SK-N-SH (cell line): Measurements from ENCODE around the gene RASL10B. TPM values are rescaled to one million over a fixed set of nuclear protein-coding genes. Genes with fewer than 3 reads are reported as not detected.

Experiments
- CTCF ChIA-PET: fragments of 300-600, 350-600 bp; formaldehyde crosslinking; extraction: SDS; loops from one replicate; lab custom pipeline; 2021; lab: Yijun Ruan, JAX
- POLR2A ChIA-PET: fragments of 350-600 bp; sonication (Branson Sonifier 250); formaldehyde crosslinking; extraction: SDS; loops from one replicate; lab custom pipeline; 2020; ENCODE audit warnings: antibody characterized with exemption, inconsistent platforms; lab: Yijun Ruan, JAX
- DNase-seq: peaks from one replicate; pipeline ENCODE4 v3.0.0; 2012
- H2AFZ ChIP-seq: fragments of 200-600 bp; sonication (generic); 2 replicates; pipeline ENCODE4 v1.8.1; 2016; ENCODE audit warnings: antibody characterized with exemption, mild to moderate bottlenecking, low read depth
- H3F3A ChIP-seq: fragments of 200-600 bp; sonication (generic); replicated peaks from 2 replicates; pipeline ENCODE3; 2016; ENCODE audit warnings: antibody characterized with exemption, mild to moderate bottlenecking; ENCODE audit not compliant: insufficient read depth
- H3K27ac ChIP-seq, 2 experiments: fragments of 200-500 bp in 1 of 2; fragments of 200-600 bp in 1 of 2; sonication (Bioruptor generic) in 1 of 2; sonication (generic), shearing (Covaris generic) in 1 of 2; 2 replicates each; pipeline versions ENCODE4 v1.5.1 to v1.6.1; 2014 to 2016; ENCODE audit warnings: low read depth in 2 of 2, inconsistent platforms in 1 of 2, low read length in 1 of 2, mild to moderate bottlenecking in 1 of 2, mixed read lengths in 1 of 2
- H3K27me3 ChIP-seq: fragments of 200-600 bp; sonication (generic), shearing (Covaris generic); 2 replicates; pipeline ENCODE4 v1.6.1; 2016; ENCODE audit warnings: mixed run types; ENCODE audit not compliant: insufficient read depth
- H3K36me3 ChIP-seq, 2 experiments: fragments of 200-500 bp in 1 of 2; fragments of 200-600 bp in 1 of 2; sonication (Bioruptor generic) in 1 of 2; sonication (generic) in 1 of 2; replicated peaks in 1 of 2; 2 replicates each; pipeline versions ENCODE3 to v1.5.1; 2014 to 2016; ENCODE audit warnings: low read length in 1 of 2, mild to moderate bottlenecking in 1 of 2; ENCODE audit not compliant: insufficient read depth in 2 of 2, control insufficient read depth in 1 of 2
- H3K4me1 ChIP-seq, 2 experiments: fragments of 200-500 bp in 1 of 2; fragments of 200-600 bp in 1 of 2; sonication (Bioruptor generic) in 1 of 2; sonication (generic), shearing (Covaris generic) in 1 of 2; 2 replicates each; pipeline versions ENCODE4 v1.5.1 to v1.6.1; 2014 to 2016; ENCODE audit warnings: low read depth in 1 of 2, low read length in 1 of 2, mixed run types in 1 of 2; ENCODE audit not compliant: insufficient read depth in 2 of 2, control insufficient read depth in 1 of 2
- H3K4me2 ChIP-seq: fragments of 200-600 bp; sonication (generic), shearing (Covaris generic); 2 replicates; pipeline ENCODE4 v1.6.1; 2017; ENCODE audit warnings: mixed run types
- H3K4me3 ChIP-seq, 2 experiments: fragments of 200-500 bp in 1 of 2; fragments of 200-600 bp in 1 of 2; sonication (Bioruptor generic) in 1 of 2; sonication (generic), shearing (Covaris generic) in 1 of 2; 2 replicates each; pipeline versions ENCODE4 v1.5.1 to v1.8.1; 2014 to 2016; ENCODE audit warnings: low read depth in 2 of 2, inconsistent platforms in 1 of 2, low read length in 1 of 2, mild to moderate bottlenecking in 1 of 2, mixed read lengths in 1 of 2, moderate library complexity in 1 of 2
- H3K79me2 ChIP-seq: fragments of 200-600 bp; sonication (generic); 2 replicates; pipeline ENCODE4 v1.8.1; 2017; ENCODE audit warnings: mild to moderate bottlenecking; ENCODE audit not compliant: insufficient read depth
- H3K9ac ChIP-seq: fragments of 200-600 bp; sonication (generic); 2 replicates; pipeline ENCODE4 v1.6.1; 2017; ENCODE audit warnings: mixed run types
- H3K9me2 ChIP-seq: fragments of 200-600 bp; sonication (generic); 2 replicates; pipeline ENCODE4 v1.6.1; 2017; ENCODE audit warnings: mixed run types
- H3K9me3 ChIP-seq: fragments of 200-600 bp; sonication (generic); 2 replicates; pipeline ENCODE4 v1.6.1; 2017; ENCODE audit warnings: mixed run types, mild to moderate bottlenecking, moderate library complexity
- H4K20me1 ChIP-seq: fragments of 200-600 bp; sonication (generic); 2 replicates; pipeline ENCODE4 v1.6.1; 2017; ENCODE audit warnings: mild to moderate bottlenecking, mixed run types; ENCODE audit not compliant: insufficient read depth
- CHD2 ChIP-seq: fragments of 150-350 bp; IDR thresholded peaks from 2 replicates; pipeline ENCODE4 v1.6.1; 2018; ENCODE audit warnings: low read length; ENCODE audit not compliant: partially characterized antibody
- CTCF ChIP-seq: fragments of 200-600 bp; sonication (generic); IDR thresholded peaks from 2 replicates; pipeline ENCODE4 v1.6.1; 2017; ENCODE audit warnings: antibody characterized with exemption, mild to moderate bottlenecking, moderate library complexity
- ELF1 ChIP-seq: IDR thresholded peaks from 2 replicates; pipeline ENCODE4 v1.4.0; 2012
- EP300 ChIP-seq, 2 experiments: IDR thresholded peaks; 2 replicates each; pipeline versions ENCODE4 v1.4.0 to v1.6.1; 2012; ENCODE audit warnings: borderline replicate concordance in 1 of 2, low read depth in 1 of 2, low read length in 1 of 2
- FOXJ3 ChIP-seq: sonication (generic); formaldehyde crosslinking; IDR thresholded peaks from 2 replicates; pipeline ENCODE4 v1.5.1; 2020; ENCODE audit warnings: mild to moderate bottlenecking, missing genetic modification reagents
- GABPA ChIP-seq: IDR thresholded peaks from 2 replicates; pipeline ENCODE4 v1.4.0; 2012; ENCODE audit warnings: low read depth, mild to moderate bottlenecking
- GATA2 ChIP-seq: sonication (generic); formaldehyde crosslinking; IDR thresholded peaks from 2 replicates; pipeline ENCODE4 v1.5.0; 2020; ENCODE audit warnings: mild to moderate bottlenecking, missing genetic modification reagents
- JUND ChIP-seq: IDR thresholded peaks from 2 replicates; pipeline ENCODE4 v1.4.0; 2012
- MAX ChIP-seq: IDR thresholded peaks from 2 replicates; pipeline ENCODE4 v1.4.0; 2012; ENCODE audit warnings: low read depth
- MEF2A ChIP-seq: IDR thresholded peaks from 2 replicates; pipeline ENCODE4 v1.4.0; 2012; ENCODE audit warnings: low read depth, borderline replicate concordance
- MXI1 ChIP-seq: IDR thresholded peaks from 2 replicates; pipeline ENCODE4 v1.6.1; 2012; ENCODE audit warnings: mild to moderate bottlenecking, low read depth, low read length, improper control_type of control experiment
- NRF1 ChIP-seq: IDR thresholded peaks from 2 replicates; pipeline ENCODE4 v1.6.1; 2012; ENCODE audit warnings: low read depth, mild to moderate bottlenecking, low read length
- PBX3 ChIP-seq: IDR thresholded peaks from 2 replicates; pipeline ENCODE4; 2012
- RAD21 ChIP-seq: IDR thresholded peaks from 2 replicates; pipeline ENCODE4 v1.6.1; 2012; ENCODE audit warnings: mild to moderate bottlenecking, low read length
- RCOR1 ChIP-seq: fragments of 150-350 bp; IDR thresholded peaks from 2 replicates; pipeline ENCODE4 v1.6.1; 2017; ENCODE audit warnings: antibody characterized with exemption, low read length
- REST ChIP-seq: IDR thresholded peaks from 2 replicates; pipeline ENCODE4 v1.6.1; 2012; ENCODE audit warnings: mild to moderate bottlenecking, low read depth, low read length, moderate library complexity
- RXRA ChIP-seq: IDR thresholded peaks from 2 replicates; pipeline ENCODE4 v1.4.0; 2012; ENCODE audit warnings: low read depth, mild to moderate bottlenecking, borderline replicate concordance
- SMC3 ChIP-seq: IDR thresholded peaks from 2 replicates; pipeline ENCODE4 v1.6.1; 2012; ENCODE audit warnings: low read depth, low read length, improper control_type of control experiment
- TAF1 ChIP-seq: IDR thresholded peaks from 2 replicates; pipeline ENCODE4 v1.6.1; 2012; ENCODE audit warnings: low read depth, mild to moderate bottlenecking, low read length, moderate library complexity, borderline replicate concordance
- TCF12 ChIP-seq: IDR thresholded peaks from 2 replicates; pipeline ENCODE4 v1.4.0; 2012
- TEAD4 ChIP-seq: IDR thresholded peaks from 2 replicates; pipeline ENCODE4 v1.4.0; 2012; ENCODE audit warnings: mild to moderate bottlenecking, borderline replicate concordance; ENCODE audit not compliant: insufficient read depth
- USF1 ChIP-seq: IDR thresholded peaks from 2 replicates; pipeline ENCODE4 v1.4.0; 2012; ENCODE audit warnings: low read depth, borderline replicate concordance
- USF2 ChIP-seq: fragments of 150-350 bp; IDR thresholded peaks from 2 replicates; pipeline ENCODE4 v1.6.1; 2017; ENCODE audit warnings: antibody characterized with exemption, low read length, low read depth, borderline replicate concordance
- YY1 ChIP-seq: IDR thresholded peaks from 2 replicates; pipeline ENCODE4 v1.4.0; 2012; ENCODE audit warnings: low read depth, mild to moderate bottlenecking
- WGBS: methylation state at CpG from one replicate; pipeline ENCODE4 v1.1.6; 2017; ENCODE audit warnings: low lambda C conversion rate; 5-methylcytosine and 5-hydroxymethylcytosine counted together
- polyA plus RNA-seq, 3 experiments: library from polyadenylated mRNA; depleted of rRNA; stranded (reverse); fragments of >200 nt; gene quantifications; 2 replicates each; pipeline ENCODE4 v1.2.3, GENCODE V29; 2012

The RASL10B gene
- polyA plus RNA-seq, 1 of the 3 experiments (the other 2 are of a cell fraction) = 4.2 TPM

- no peaks in the 10 kb centered on the region for H4K20me1 ChIP-seq
- peak overlapping the region; percentile 56 for H3K4me3 ChIP-seq
- DNase-seq = peak; percentile 98
- CTCF ChIA-PET = interaction anchor here (0.6 to 31.2 kb wide), 56 partner anchors 13 to 1185 kb away, joined by 3 to 809 read pairs (median 6); partner anchors contain the start of genes AP2B1, GAS2L2, MMP28 and PEX12
- H3K79me2 ChIP-seq = no peaks in the 10 kb centered on the region
- no peak overlapping the region for H3K9ac ChIP-seq
- peak overlapping the region; percentile 74; the same call in 1 of the 2 replicates for H2AFZ ChIP-seq
- H3K9me3 ChIP-seq = no peaks in the 10 kb centered on the region
- H3K4me1 ChIP-seq = peaks cover 0 to 15% of the 10 kb centered on the region in 2 experiments; a peak in 1 of 4 replicates
- no peaks in the 10 kb centered on the region for H3K36me3 ChIP-seq
- WGBS = 15% methylated on average over 39 of the region's 75 CpGs
- no peaks in the 10 kb centered on the region for H3K27me3 ChIP-seq
- peak overlapping the region in 1 of 2 experiments; percentile 77; a peak in 2 of 4 replicates for H3K27ac ChIP-seq
- no peaks in the 10 kb centered on the region for H3K9me2 ChIP-seq
- POLR2A ChIA-PET = interaction anchor here (0.8 to 3.2 kb wide), 6 partner anchors 12 to 44 kb away, joined by 3 to 65 read pairs (median 4); partner anchors contain the start of gene TAF15
- peak overlapping the region; percentile 93 for H3K4me2 ChIP-seq
- no peaks in the 10 kb centered on the region for H3F3A ChIP-seq
- TF ChIP-seq CHD2 (peak; percentile 58), MXI1 (no peak; the same call in 1 of the 2 replicates), SMC3 (peak; percentile 95), USF2 (no peak), RXRA (no peak), TAF1 (0 out of 2 replicates have a peak, but pooled peaks have one; percentile 12), NRF1 (no peak), YY1 (no peak), EP300 (IDR thresholded peaks at IDR 0.05; ENCODE audit: borderline replicate concordance in 1 of 2, low read depth in 1 of 2, low read length in 1 of 2) (no peak), RCOR1 (peak; percentile 60), TEAD4 (no peak), CTCF (peak; percentile 62), MAX (peak; percentile 74; the same call in 1 of the 2 replicates), GABPA (no peak), PBX3 (0 out of 2 replicates have a peak, but pooled peaks have one; percentile 6), TCF12 (no peak), USF1 (0 out of 2 replicates have a peak, but pooled peaks have one; percentile 5), RAD21 (peak; percentile 86), JUND (no peak), MEF2A (no peak), FOXJ3 (CRISPR knock-in tag) (no peak), REST (no peak), ELF1 (no peak), GATA2 (CRISPR knock-in tag) (no peak)
These were observed 32.9 kb downstream of the RASL10B start for GRCh38 chr17:35764123-35764991.
